Omental fat pad (tissue), 4 donors: ENCODE results near the gene CPED1. TPM values are rescaled to one million over a fixed set of nuclear protein-coding genes. Genes with fewer than 3 reads are reported as not detected.
"Not testable (repeated sequence)": the region's sequence is repeated elsewhere in the genome, so short reads cannot be mapped to it uniquely, and the experiment has no call there.

ENCODE experiments used
- ATAC-seq: fragments of 150-250 bp; one replicate; pipeline ENCODE4 v1.9.1; 2016; ENCODE audit warnings: mild to moderate bottlenecking, moderate library complexity; ENCODE audit not compliant: low FRiP score
- DNase-seq: peaks from one replicate; pipeline ENCODE4 v3.0.0-alpha.2; 2019; ENCODE audit warnings: low spot score
- total RNA-seq, 4 donors: library from RNA; depleted of rRNA; stranded (reverse); fragments of >200 nt; gene quantifications; one replicate each; pipeline ENCODE4 v1.1.0, GENCODE V29; 2016
- TF ChIP-seq, protein P1 (sequence below), 3 donors: fragments of 450-650 bp; IDR thresholded peaks; one replicate each; pipeline ENCODE4 v1.5.1; 2016 to 2017; ENCODE audit warnings: antibody characterized with exemption in 3 of 3, mild to moderate bottlenecking in 3 of 3, moderate library complexity in 2 of 3

The CPED1 gene
- total RNA-seq, 4 donors from 2014 or later = 24.9 to 63.9 (median 40.9) TPM

- ATAC-seq = no peak
- TF ChIP-seq, protein P1, sequence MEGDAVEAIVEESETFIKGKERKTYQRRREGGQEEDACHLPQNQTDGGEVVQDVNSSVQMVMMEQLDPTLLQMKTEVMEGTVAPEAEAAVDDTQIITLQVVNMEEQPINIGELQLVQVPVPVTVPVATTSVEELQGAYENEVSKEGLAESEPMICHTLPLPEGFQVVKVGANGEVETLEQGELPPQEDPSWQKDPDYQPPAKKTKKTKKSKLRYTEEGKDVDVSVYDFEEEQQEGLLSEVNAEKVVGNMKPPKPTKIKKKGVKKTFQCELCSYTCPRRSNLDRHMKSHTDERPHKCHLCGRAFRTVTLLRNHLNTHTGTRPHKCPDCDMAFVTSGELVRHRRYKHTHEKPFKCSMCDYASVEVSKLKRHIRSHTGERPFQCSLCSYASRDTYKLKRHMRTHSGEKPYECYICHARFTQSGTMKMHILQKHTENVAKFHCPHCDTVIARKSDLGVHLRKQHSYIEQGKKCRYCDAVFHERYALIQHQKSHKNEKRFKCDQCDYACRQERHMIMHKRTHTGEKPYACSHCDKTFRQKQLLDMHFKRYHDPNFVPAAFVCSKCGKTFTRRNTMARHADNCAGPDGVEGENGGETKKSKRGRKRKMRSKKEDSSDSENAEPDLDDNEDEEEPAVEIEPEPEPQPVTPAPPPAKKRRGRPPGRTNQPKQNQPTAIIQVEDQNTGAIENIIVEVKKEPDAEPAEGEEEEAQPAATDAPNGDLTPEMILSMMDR (IDR thresholded peaks at IDR 0.05) = no peak
- no peak for DNase-seq
Measured at GRCh38 chr7:121237601-121238000, 249.1 kb downstream of the CPED1 start.

DNA sequence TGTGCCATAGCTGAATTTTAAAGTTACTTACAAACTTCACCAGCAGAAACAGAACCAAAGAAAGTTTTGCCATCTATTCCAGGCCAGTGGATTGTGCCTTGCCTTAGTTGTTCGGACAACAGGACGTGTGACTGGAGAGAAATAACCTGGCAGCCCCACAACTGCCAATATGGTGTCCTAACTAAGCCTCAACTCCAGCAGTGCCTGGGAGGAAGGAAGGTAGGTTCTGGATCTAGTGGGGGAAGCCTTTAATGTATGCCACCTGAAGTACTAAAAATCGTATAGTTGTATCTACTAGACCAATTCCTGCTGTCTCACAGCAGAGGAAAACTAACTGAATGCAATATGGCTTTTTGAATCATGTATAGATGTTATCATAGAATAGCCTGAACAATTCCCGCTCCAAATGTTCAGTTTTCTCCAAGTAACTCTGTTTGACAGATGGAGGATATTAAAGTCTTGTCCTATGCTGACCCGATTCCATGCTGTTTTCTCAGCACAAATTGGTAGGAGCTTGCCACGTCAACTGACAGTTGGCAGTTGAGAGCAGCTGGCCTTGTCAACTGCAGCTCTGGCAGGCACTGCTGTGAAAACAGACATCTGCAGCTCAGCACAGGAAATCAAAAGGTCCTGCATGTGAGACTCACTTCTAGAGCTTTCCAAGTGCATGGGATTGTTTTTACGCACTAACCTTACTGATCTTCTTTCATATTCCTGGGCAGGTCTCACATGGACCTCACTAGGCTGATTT, 255.8 kb downstream of the CPED1 start:
- no peak for DNase-seq
- ATAC-seq = no peak
- TF ChIP-seq, protein P1 (IDR thresholded peaks at IDR 0.05) = no peak

DNA sequence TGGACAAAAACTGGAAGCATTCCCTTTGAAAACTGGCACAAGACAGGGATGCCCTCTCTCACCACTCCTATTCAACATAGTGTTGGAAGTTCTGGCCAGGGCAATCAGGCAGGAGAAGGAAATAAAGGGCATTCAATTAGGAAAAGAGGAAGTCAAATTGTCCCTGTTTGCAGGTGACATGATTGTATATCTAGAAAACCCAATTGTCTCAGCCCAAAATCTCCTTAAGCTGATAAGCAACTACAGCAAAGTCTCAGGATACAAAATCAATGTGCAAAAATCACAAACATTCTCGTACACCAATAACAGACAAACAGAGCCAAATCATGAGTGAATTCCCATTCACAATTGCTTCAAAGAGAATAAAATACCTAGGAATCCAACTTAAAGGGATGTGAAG, 262.9 kb downstream of the CPED1 start:
- ATAC-seq, DNase-seq: not testable (repeated sequence)

- not testable (repeated sequence) for DNase-seq, ATAC-seq
Measured at GRCh38 chr7:121252523-121253235, 264.2 kb downstream of the CPED1 start.

- DNase-seq (no peak), ATAC-seq (no peak)
- TF ChIP-seq, protein P1 (IDR thresholded peaks at IDR 0.05) = no peak
Measured at GRCh38 chr7:121259826-121260225, 271.3 kb downstream of the CPED1 start.

- TF ChIP-seq, protein P1 (IDR thresholded peaks at IDR 0.05) = no peak
Measured at GRCh38 chr7:121261207-121261884, 272.8 kb downstream of the CPED1 start.

DNA sequence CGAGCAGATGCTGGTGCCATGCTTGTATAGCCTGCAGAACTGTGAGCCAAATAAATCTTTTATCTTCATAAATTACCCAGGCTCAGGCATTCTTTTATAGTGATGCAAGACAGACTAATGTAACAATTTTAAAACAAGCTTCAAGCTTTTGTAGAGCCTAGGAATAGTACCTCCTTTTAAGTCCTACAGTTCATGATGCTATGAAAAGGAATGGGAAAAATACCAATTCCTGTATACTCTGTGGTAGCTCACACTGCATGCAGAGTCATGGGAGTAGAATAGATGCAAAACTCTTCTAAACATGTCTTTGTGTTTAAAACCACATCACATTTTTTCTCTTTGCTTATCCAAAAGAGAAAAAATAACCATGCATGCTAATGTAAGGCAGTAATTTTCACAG, 273.7 kb downstream of the CPED1 start:
- DNase-seq (no peak), ATAC-seq (no peak)
- TF ChIP-seq, protein P1 (IDR thresholded peaks at IDR 0.05) = no peak

More at GRCh38 chr7:121261207-121261884, 272.8 kb downstream of the CPED1 start:
- DNase-seq (no peak), ATAC-seq (no peak)
